NCI-H510A (cell line): ENCODE data around the gene GLUD1.
"Not testable (repeated sequence)": the region's sequence is repeated elsewhere in the genome, so short reads cannot be mapped to it uniquely, and the experiment has no call there.

Source experiments
- DNase-seq: peaks from one replicate; lab custom pipeline; 2025; lab: John Stamatoyannopoulos, UW

GLUD1 gene

DNA sequence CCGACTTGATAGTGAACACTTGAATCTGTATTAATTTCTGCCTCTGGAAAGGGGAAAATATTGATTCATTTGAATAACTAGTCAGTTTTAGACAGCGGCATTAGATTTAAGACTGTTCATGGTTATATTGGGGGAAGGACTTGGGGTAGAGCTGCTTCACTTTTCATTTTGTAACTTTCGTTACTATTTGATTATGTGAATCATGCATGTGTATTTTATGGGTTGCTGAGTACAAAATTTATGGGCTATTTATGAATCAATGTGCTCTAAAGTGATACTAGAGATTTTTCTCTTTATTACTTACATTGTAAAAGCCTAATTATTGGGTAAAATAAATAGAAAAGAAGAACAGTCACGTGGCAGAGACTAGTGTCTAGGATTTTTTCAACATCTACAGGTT lies 4.9 kb downstream of the GLUD1 start:
- DNase-seq = no peak

DNA sequence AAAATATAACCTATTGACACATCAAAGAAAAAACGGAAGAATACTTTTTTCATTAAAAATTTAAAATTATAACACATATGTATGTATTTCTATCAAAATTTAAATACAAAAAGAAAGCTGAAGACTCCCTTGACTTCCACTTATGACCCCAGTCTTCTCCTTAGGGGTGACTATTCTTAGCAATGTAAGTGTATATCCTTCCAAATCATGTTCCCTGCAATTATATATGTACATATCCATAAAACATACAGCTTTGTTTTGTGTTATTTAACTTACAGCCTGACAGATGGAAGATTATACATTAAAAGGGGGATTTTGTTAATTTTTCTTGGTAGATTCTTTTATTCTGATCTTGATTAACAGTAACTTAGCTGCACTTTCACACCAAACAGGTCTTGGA lies 9.1 kb downstream of the GLUD1 start:
- DNase-seq = no peak

DNA sequence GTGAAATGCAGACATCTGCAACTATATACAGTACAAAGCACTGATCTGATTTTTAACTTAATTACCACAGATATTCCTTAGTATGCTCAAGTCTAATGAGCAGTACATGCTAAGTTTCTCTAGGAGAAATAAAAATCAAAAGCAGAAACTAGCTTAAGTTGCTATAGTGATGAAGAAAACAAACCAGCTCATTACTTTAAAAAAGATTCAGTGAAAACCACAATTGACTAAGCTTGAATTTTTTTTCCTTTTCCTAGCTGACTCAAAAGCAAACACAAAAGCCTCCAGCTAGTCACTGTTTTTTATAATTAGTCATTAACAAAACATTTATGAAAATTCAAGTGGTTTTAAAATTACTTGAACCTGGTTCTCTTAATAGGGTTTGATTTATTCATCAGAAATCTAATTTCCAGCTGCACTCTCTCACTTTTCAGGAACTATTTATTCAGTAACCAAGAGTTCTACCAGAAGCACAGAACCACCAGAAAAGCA lies 10.3 kb downstream of the GLUD1 start:
- DNase-seq = not testable (repeated sequence)

DNA sequence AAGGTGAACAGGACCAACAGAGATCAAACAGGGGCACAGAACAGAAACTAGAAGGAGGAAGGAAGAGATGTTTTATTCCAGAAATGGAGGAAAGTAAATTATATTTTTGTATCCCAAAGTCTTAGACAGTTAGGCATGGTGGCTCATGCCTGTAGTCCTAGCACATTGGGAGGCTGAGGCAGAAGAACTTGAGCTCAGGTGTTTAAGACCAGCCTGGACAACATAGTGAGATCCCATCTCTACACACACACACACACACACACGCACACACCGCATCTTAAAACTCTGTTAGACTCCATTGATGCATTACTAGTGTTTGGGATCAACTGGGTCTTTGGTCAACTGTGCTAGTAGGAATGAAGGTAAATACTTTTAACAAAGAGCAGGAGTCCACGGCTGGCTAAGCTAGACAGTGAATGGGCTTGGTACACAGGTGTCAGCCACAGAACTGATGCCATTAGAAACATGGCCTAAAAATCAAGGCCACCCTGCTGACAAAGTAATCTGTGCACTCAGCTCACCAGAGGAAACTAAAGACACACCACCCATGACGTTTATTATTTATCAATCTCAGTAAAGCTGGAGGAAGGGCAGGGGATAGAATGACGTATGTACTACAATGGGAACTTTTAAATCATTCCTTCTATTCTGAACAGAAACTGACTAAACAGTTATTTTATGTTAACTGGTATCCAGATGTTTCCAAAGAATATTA lies 10.9 kb downstream of the GLUD1 start:
- not testable (repeated sequence) for DNase-seq

DNA sequence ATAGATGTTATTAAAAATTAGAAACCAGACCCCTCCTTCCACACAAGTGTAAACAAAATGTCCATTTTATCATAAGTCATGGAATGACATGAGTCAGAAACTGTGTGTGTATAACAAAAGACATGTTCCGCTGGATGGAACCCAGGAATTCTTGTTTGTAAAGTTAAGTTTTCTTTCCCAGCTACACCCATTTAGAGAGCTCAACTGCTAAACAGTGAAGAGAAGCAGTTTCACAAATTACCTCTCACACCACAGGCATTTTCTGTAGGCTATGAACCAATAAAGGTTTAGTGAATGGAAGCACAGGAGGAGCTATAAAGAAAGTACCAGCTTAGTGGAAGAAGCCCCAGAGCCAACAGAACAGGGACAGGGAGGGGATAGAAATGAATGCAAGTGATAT lies 12.4 kb downstream of the GLUD1 start:
- DNase-seq = not testable (repeated sequence)

DNA sequence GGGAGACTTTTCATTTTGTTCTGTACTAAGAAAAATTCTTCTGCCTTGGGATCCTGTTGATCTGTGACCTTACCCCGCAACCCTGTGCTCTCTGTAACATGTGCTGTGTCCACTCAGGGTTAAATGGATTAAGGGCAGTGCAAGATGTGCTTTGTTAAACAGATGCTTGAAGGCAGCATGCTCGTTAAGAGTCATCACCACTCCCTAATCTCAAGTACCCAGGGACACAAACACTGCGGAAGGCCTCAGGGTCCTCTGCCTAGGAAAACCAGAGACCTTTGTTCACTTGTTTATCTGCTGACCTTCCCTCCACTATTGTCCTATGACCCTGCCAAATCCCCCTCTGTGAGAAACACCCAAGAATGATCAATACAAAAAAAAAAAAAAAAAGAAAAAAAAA lies 13.1 kb downstream of the GLUD1 start:
- not testable (repeated sequence) for DNase-seq

DNA sequence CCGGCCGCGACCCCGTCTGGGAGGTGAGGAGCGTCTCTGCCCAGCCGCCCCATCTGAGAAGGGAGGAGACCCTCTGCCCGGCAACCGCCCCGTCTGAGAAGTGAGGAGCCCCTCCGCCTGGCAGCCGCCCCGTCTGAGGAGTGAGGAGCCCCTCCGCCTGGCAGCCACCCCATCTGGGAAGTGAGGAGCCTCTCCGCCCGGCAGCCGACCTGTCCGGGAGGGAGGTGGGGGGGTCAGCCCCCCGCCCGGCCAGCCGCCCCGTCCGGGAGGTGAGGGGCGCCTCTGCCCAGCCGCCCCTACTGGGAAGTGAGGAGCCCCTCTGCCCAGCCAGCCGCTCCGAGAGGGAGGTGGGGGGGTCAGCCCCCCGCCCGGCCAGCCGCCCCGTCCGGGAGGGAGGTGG lies 14.0 kb downstream of the GLUD1 start:
- DNase-seq = not testable (repeated sequence)

DNA sequence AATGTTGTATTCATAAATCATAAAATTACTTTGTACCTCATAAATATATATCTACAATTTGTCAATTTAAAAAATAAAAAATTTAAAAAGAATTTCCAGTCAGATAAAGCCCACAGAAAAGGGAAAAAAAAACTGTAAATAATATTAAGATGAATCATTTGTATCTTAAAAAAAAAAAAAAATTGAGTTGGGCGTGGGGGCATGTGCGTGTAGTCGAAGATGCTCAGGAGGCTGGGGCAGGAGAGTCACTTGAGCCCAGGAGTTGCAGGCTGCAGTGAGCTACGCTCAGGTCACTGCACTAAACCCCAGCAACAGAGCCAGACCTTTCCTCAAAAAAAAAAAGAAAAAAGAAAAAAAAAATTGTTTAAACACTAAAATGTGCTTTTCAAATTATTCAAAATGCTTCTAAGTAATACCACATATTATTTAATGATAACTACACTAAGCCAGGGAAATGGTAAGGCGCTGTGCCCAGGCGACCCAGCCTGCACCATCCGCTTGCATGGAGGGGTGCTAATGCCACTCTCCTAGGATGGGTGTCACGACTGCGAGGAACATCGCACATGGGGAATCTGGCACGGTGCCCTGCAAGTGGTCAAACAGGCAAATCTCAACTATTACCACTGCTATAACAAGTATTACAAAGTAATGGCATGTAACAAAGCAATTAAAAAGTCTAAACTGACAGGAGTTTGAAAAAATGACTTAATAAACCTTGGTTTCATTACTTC lies 15.4 kb downstream of the GLUD1 start:
- DNase-seq = no peak

DNA sequence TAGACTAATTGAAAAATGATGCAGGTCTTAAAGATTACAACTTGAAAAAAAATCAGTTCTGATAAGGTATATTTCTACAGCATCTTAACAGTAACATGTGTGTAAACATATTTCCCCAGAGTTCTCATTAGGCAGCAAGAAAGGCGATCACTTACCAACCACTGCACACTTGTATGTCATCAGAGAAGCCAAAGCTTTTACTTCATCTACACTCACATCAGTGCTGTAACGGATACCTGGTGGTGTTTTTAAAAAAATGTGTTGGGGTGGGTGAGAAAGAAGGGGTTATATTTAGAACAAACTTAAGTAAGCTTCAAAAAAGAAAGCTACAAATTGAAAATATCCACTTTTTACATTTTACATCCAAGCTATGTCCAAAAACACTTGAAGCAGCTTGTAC lies 18.2 kb downstream of the GLUD1 start:
- not testable (repeated sequence) for DNase-seq

DNA sequence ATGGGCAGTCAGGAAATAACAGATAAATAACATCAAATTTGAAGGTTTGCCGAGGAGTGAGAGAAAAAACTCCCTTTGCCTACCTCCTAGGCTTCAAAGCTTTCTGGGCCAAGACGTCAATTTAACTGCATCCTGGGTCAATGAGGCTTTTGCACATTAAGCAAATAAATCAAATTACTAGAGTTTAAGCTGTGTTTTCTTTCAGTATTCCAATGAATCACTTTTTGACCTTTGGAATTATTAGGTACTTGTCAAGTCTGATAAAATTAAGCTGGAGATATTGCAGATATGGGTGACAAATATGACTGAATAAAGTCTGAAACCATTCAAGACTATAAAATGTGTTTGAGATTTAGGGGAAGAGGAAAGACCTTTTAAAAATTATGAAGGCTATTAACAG lies 22.2 kb downstream of the GLUD1 start:
- no peak for DNase-seq

DNA sequence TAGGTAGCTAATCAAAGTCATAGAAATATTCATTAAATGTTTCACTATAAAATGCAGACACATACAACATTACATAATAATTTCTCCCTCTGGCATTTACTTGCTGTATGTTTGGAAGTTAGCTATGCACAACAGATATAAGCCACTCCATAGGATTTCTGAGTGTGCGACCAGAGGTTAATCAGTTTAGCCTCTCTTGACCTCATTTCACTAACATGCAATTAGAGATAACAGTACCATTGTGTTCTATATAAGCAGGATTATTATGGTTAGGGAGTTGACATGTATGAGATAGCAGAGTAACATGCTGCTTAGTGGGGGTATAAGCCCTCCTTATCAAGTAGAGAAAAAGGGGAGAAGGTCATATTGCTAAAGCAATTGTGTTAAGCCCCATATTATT lies 26.4 kb downstream of the GLUD1 start:
- DNase-seq = no peak

DNA sequence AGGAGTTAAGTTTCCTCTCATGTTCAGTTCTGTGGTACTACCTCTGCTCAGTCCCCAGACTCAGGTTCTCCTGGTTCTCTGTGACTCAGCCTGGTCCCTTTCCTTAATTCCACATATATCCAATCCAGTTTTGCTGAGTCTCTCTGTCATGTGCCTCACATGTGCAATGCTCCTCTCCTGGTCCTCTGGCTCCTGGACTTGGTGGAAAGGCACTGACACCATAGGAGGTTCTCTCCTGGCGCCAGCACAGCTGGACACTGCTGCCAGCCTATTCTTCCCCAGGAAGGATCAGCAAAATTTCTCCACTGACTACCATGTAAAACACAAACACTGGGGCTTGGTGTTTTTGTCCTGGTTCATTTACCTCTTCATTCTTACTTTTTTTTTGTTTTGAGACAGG lies 27.8 kb downstream of the GLUD1 start:
- DNase-seq = no peak

DNA sequence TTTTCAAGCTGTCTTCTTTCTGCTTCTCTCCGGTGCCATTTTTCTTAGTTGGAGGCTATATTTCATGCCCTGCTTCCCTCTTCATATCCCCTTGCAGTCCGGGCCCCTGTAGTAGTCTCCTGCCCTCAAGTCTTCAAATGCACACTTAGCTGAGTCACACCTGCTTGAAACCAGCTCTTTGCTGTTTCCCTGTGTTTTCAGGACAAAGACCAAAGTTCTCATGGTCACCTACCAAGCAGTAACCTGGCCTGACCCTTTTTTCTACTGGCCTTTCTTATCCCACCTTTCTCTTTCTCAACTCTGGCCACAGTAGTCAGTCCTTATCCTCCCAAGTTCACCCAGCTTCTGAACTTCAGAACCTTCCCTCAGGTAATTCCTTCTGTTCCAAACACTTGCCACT lies 28.5 kb downstream of the GLUD1 start:
- no peak for DNase-seq

DNA sequence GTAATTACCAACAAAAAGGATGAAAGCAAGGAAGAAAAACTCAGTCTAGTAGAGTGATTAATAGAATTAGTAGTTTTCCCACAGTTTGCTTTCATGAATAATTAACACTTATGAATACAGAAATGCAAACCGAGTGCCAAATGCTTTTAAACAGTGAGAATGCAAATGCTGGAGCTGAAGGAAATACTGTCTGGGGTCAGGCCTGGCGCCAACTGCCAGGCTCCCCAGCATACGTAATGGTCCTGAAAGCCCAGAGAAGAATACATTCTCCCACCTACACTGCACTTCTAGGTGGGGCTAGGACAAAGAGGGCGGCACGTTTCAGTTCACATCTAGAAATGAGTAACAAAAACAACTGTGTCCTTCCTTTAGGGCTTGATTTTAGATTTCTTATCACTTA lies 30.0 kb downstream of the GLUD1 start:
- no peak for DNase-seq

DNA sequence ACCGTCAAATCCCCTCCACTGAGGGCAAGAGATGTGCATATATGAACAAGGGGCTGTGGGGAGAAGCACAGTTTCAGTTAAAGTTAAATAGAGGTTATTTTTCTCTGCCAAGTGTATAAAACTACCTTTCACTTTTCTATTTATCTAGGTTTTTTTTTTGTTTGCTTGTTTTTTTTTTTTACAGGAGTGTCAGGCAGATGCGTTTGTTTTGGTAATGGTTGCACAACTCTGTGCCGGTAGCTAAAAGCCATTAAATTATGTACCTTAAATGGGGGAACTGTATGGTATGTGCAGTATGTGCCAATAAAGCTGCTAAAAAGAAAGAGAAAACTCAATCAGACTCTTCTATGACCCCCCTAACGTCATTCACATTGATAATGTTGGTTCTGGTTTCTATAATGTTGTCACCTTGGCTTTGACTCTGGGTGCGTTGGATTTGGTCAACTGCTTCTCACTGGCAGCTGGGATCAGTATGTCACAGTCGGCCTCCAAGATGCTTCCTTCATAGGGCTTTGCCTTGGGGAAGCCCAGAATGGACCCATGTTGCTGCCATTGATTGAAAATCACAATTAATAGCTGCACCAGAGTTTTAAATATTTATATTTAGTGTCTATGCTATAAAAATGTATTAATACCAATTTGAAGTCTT lies 34.2 kb downstream of the GLUD1 start:
- DNase-seq = no peak

DNA sequence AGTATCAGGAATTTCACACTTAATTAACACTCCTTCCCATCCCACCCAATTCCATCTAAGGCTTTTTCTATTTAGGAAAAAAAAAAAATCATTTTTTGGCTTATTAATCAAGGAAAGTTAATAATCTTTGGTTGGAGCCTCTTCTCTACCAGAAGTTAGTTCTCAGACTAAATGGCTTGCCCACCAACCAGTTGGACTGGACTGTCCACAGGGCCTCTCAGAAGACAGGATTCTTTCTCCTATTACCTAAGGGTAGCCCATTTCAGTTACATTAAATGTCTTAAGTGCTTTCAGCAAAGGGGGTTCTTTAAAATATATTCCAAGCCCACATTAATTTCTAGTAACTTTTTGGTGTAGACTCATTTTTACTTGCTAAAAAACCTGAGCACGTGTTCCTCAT lies 35.2 kb downstream of the GLUD1 start:
- DNase-seq = no peak

DNA sequence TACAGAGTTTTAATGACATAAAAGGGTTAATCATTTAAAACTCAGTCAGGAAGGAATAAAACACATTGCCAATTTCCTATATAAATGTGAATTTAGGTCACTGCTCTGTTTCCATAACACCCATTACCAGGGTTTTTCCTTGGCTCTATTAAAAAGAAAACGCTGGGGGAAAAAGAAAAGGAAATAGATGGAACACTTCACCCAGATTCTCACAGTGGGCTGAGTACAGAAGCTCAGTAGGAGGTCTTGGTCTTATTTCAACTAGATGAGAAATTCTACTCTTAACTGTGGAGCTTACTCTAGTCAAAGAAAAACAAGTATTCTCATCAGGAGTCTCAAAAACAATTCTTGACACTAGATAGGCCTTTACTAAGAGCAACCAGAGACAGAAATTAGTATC lies 36.5 kb downstream of the GLUD1 start:
- DNase-seq = no peak

DNA sequence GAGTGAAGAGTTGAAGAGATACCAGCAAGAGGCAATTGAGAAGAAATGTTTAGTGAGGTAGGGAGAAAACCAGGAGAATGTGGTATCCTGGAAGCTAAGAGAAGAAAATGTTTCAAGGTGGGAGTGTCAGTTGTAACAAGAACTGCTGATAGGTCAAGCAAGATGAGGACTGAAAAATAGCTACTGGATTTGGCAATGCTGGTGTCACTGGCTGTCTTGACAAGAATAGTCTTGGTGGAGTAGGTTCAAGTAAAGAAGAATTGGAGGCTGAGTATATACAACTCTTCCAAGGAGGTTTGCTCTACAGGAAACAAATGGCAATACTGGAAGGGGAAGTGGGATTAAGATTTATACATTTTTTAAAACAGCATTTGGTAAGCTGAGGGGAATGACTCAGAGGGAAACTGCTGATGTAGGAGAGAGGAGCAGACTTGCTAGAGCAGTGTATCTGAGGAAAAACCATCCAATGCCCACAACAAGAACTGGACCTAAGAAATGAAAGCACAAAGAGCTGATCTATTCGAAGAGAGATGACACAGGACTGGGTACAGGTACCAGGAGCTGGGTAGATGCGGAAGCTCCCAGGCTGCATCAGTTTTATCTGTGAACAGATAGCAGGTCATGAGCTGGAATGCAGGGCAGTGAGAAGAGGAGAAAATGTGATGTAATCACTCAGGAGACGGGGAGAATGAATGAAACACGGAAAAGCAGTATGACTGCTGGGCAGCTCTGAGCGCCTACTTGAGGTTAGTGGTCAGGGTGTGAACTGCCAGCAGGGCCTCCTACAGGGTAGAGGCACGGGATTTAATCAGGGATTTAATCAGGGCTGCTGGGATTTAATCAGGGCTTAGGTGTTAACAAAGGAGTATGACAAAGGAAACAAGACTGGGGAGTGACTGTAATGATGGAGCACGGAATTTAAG lies 40.0 kb downstream of the GLUD1 start:
- DNase-seq = no peak

DNA sequence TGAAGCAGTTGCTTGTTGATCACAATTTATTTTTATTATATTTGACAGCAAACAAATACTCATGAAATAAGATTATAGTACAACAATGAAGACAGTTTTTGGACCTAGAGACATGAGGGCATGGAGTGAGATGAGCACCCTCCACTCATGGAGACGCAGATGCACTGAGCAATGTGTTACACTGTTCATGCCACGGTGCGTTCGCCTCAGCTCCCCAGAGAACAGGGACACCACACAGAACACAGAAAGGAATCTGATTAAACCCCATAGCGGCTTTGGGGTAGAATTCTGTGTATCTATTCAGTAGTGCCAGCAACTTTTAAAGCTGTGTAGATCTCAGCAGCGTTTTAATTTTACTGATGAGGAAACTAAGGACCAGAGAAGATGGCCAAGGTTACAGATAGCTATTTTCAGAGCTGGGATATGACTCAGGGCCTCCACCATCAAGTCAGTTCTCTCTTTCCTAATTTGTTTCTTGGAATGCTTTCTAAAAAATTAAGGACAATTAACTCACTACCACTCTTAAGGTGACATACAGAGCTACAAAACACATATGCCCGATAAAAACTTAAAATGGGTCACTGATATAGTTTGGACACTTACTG lies 41.0 kb downstream of the GLUD1 start:
- no peak for DNase-seq

DNA sequence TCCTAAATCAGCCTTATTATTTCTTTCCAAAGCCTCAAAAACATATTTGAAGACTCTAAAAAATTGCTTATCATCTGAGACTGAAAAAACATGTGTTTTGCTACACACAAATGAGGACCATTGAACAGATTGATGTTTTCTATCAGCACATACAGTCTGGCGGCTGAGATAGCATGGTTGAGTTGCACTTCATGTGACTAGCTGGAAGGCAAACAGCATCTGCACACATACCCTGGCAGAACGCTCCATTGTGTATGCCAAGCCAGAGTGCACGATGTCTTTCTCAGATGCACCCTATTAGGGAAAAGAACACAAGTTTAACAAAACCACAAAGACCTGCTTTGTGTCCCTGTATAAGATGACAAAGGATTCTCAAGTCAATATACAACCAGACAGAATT lies 41.5 kb downstream of the GLUD1 start:
- DNase-seq = no peak

DNA sequence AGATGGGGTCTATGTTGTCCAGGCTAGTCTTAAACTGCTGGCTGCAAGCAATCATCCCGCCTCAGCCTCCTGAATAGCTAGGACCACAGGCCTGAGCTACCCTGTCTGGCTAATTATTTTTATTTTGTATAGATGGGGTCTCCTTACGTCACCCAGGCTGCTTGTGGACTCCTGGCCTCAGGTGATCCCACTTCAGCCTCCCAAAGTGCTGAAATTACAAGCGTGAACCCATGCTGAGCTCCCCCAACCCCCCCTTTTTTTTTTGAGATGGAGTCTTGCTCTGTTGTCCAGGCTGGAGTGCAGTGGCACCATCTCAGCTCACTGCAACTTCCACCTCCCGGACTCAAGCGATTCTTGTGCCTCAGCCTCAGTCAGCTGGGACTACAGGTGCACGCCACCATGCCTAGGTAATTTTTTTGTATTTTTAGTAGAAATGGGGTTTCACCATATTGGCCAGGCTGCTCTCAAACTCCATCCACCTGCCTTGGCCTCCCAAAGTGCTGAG lies 49.2 kb downstream of the GLUD1 start:
- DNase-seq = no peak
